Measurements from ENCODE around the gene IPO4. TPM values are rescaled to one million over a fixed set of nuclear protein-coding genes. Genes with fewer than 3 reads are reported as not detected.

Gene IPO4
- total and polyA plus RNA-seq, 2 of the 13 experiments (the other 11 are each of a cell fraction or from before 2014, with no cell fraction given) = 39.0 to 179 TPM

- TF ChIP-seq PAXIP1 (CRISPR knock-in tag; conservative IDR thresholded peaks at IDR 0.05) (peak; percentile 81), ZNF446 (CRISPR knock-in tag; IDR thresholded peaks at IDR 0.05) (peak; percentile 98), ZNF670 (CRISPR knock-in tag; IDR thresholded peaks at IDR 0.05; ENCODE audit: borderline replicate concordance) (no peak), KDM6A (CRISPR knock-in tag; IDR thresholded peaks at IDR 0.05; ENCODE audit: low read depth) (peak; percentile 61; the same call in 1 of the 2 replicates), ZNF101 (CRISPR knock-in tag; IDR thresholded peaks at IDR 0.05; ENCODE audit: borderline replicate concordance, low read depth) (peak; percentile 97), SOX13 (IDR thresholded peaks at IDR 0.05) (0 out of 2 replicates have a peak, but pooled peaks have one; percentile 4), SOX13 (CRISPR knock-in tag; conservative IDR thresholded peaks at IDR 0.05 in 1 of 2, IDR thresholded peaks at IDR 0.05 in 1 of 2) (peak in 1 of 2 experiments; percentile 55; a peak in 3 of 4 replicates), BRF2 (CRISPR knock-in tag; IDR thresholded peaks at IDR 0.05) (peak; percentile 99), ARNT (IDR thresholded peaks at IDR 0.05) (no peak), THYN1 (CRISPR knock-in tag; IDR thresholded peaks at IDR 0.05; ENCODE audit: borderline replicate concordance, low read depth) (peak; percentile 90; the same call in 1 of the 2 replicates), CC2D1A (CRISPR knock-in tag; IDR thresholded peaks at IDR 0.05) (no peak), ZMYM4 (CRISPR knock-in tag; IDR thresholded peaks at IDR 0.05) (peak; percentile 91), GABPB1 (CRISPR knock-in tag; IDR thresholded peaks at IDR 0.05) (peak; percentile 99), MTA3 (CRISPR knock-in tag; IDR thresholded peaks at IDR 0.05) (no peak; the same call in 1 of the 2 replicates), NONO (IDR thresholded peaks at IDR 0.05) (no peak), NONO (CRISPR knock-in tag; conservative IDR thresholded peaks at IDR 0.05) (no peak), THRA (CRISPR knock-in tag; IDR thresholded peaks at IDR 0.05; ENCODE audit: borderline replicate concordance) (peak; percentile 93), IRF2 (CRISPR knock-in tag; IDR thresholded peaks at IDR 0.05) (peak; percentile 99), ZMAT3 (CRISPR knock-in tag; conservative IDR thresholded peaks at IDR 0.05) (peak; percentile 100), ZNF597 (CRISPR knock-in tag; IDR thresholded peaks at IDR 0.05) (peak; percentile 86; the same call in 1 of the 2 replicates), ZBTB43 (CRISPR knock-in tag; conservative IDR thresholded peaks at IDR 0.05) (peak; percentile 81)
Observed at GRCh38 chr14:24195186-24196070, 6.8 kb upstream of the IPO4 start, which contains the start of gene TM9SF1 (continued).

Measured in HepG2 (cell line).